ENCODE data around the gene RTTN.

DNA sequence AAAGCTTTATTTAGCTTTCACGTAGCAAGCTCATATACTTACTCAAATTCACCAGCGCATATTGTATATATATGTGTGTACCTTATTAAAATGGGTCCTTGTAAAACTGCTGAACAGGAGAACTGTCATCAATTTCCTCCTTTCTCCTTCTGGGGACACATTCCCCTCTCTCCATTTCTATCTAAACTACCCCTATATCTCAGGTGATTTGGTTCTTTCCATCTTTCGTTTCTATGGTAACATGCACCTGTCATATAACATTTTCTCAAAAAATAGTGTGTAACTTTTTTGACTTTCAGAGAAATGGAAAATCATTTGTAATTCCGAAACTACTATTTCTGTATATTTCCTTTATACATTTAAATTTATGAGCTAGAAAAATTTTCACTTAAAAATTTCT lies 174.3 kb downstream of the RTTN start:
- TF ChIP-seq POLR2A (IDR thresholded peaks at IDR 0.05; ENCODE audit: low read depth, low read length): no peak
- TF ChIP-seq, protein P1, sequence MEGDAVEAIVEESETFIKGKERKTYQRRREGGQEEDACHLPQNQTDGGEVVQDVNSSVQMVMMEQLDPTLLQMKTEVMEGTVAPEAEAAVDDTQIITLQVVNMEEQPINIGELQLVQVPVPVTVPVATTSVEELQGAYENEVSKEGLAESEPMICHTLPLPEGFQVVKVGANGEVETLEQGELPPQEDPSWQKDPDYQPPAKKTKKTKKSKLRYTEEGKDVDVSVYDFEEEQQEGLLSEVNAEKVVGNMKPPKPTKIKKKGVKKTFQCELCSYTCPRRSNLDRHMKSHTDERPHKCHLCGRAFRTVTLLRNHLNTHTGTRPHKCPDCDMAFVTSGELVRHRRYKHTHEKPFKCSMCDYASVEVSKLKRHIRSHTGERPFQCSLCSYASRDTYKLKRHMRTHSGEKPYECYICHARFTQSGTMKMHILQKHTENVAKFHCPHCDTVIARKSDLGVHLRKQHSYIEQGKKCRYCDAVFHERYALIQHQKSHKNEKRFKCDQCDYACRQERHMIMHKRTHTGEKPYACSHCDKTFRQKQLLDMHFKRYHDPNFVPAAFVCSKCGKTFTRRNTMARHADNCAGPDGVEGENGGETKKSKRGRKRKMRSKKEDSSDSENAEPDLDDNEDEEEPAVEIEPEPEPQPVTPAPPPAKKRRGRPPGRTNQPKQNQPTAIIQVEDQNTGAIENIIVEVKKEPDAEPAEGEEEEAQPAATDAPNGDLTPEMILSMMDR (IDR thresholded peaks at IDR 0.05; ENCODE audit: extremely low read depth in 1 of 2, insufficient read depth in 1 of 2, low read depth in 1 of 2, low read length in 2 of 2): no peak
- TF ChIP-seq FOS (IDR thresholded peaks at IDR 0.05; ENCODE audit: borderline replicate concordance, insufficient read depth, low read length): no peak
- no peak for TF ChIP-seq POLR2AphosphoS5 (IDR thresholded peaks at IDR 0.05; ENCODE audit: insufficient read depth, low read depth, low read length)
- TF ChIP-seq JUN (IDR thresholded peaks at IDR 0.05; ENCODE audit: borderline replicate concordance, insufficient read depth, insufficient read length, low read depth): no peak
- no peak for TF ChIP-seq MYC (IDR thresholded peaks at IDR 0.05; ENCODE audit: low read depth, low read length)
- TF ChIP-seq EZH2 (IDR thresholded peaks at IDR 0.05; ENCODE audit: borderline replicate concordance, low read depth, low read length, severe bottlenecking): no peak
- no peak for TF ChIP-seq GATA2 (IDR thresholded peaks at IDR 0.05; ENCODE audit: insufficient read depth, insufficient read length, low read depth, low read length)
- TF ChIP-seq, protein P2, sequence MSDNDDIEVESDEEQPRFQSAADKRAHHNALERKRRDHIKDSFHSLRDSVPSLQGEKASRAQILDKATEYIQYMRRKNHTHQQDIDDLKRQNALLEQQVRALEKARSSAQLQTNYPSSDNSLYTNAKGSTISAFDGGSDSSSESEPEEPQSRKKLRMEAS (IDR thresholded peaks at IDR 0.05; ENCODE audit: insufficient read depth, insufficient read length): no peak
